Measurements from ENCODE around the gene DUSP7.
"Not testable (repeated sequence)": the region's sequence is repeated elsewhere in the genome, so short reads cannot be mapped to it uniquely, and the experiment has no call there.

DUSP7 gene

GRCh38 chr3:52036222-52036694, 20.1 kb downstream of the DUSP7 start:
- TF ChIP-seq CTCF (IDR thresholded peaks at IDR 0.05; ENCODE audit: extremely low read depth, missing control alignments), result no peak
- DNase-seq (ENCODE audit: low spot score), result no peak

GRCh38 chr3:52034651-52035050, 21.7 kb downstream of the DUSP7 start:
- TF ChIP-seq CTCF (IDR thresholded peaks at IDR 0.05; ENCODE audit: extremely low read depth, missing control alignments), result no peak
- DNase-seq (ENCODE audit: low spot score), result no peak

GRCh38 chr3:52034212-52034611, 22.2 kb downstream of the DUSP7 start:
- TF ChIP-seq CTCF (IDR thresholded peaks at IDR 0.05; ENCODE audit: extremely low read depth, missing control alignments), result no peak
- DNase-seq (ENCODE audit: low spot score), result no peak

GRCh38 chr3:52033748-52034147, 22.6 kb downstream of the DUSP7 start:
- not testable (repeated sequence) for DNase-seq (ENCODE audit: low spot score)

- TF ChIP-seq CTCF (IDR thresholded peaks at IDR 0.05; ENCODE audit: extremely low read depth, missing control alignments), result no peak
Observed at GRCh38 chr3:52032702-52033408, 23.5 kb downstream of the DUSP7 start.

GRCh38 chr3:52031896-52032295, 24.5 kb downstream of the DUSP7 start:
- DNase-seq (ENCODE audit: low spot score), result no peak
- no peak for TF ChIP-seq CTCF (IDR thresholded peaks at IDR 0.05; ENCODE audit: extremely low read depth, missing control alignments)

More at GRCh38 chr3:52032702-52033408, 23.5 kb downstream of the DUSP7 start:
- DNase-seq (ENCODE audit: low spot score), result no peak

GRCh38 chr3:52030714-52031310, 25.6 kb downstream of the DUSP7 start:
- no peak for TF ChIP-seq CTCF (IDR thresholded peaks at IDR 0.05; ENCODE audit: extremely low read depth, missing control alignments)
- no peak for DNase-seq (ENCODE audit: low spot score)

- DNase-seq (ENCODE audit: low spot score), result no peak
- TF ChIP-seq CTCF (IDR thresholded peaks at IDR 0.05; ENCODE audit: extremely low read depth, missing control alignments), result no peak
Observed at GRCh38 chr3:52029535-52029934, 26.8 kb downstream of the DUSP7 start.

All from GM20000 (cell line).